Karpas-422 (cell line): ENCODE measurements around the gene ATRN. TPM values are rescaled to one million over a fixed set of nuclear protein-coding genes. Genes with fewer than 3 reads are reported as not detected.

Source experiments
- DNase-seq: peaks from one replicate; pipeline ENCODE4 v3.0.0-alpha.2; 2015
- H2AFZ ChIP-seq: fragments of 200-600 bp; sonication (generic); 2 replicates; pipeline ENCODE4 v1.6.1; 2014; ENCODE audit warnings: antibody characterized with exemption, low read length, mixed read lengths
- H3K27ac ChIP-seq: fragments of 200-600 bp; sonication (generic); 2 replicates; pipeline ENCODE4 v1.5.1; 2014; ENCODE audit warnings: mild to moderate bottlenecking, low read length, moderate library complexity
- H3K27me3 ChIP-seq: fragments of 200-600 bp; sonication (generic); 2 replicates; pipeline ENCODE4 v1.6.1; 2014; ENCODE audit warnings: low read length, mixed read lengths
- H3K36me3 ChIP-seq: fragments of 200-600 bp; sonication (generic); 2 replicates; pipeline ENCODE4 v1.6.1; 2014; ENCODE audit warnings: low read length, mixed read lengths; ENCODE audit not compliant: insufficient read depth
- H3K4me1 ChIP-seq: fragments of 200-600 bp; sonication (generic); 2 replicates; pipeline ENCODE4 v1.6.1; 2014; ENCODE audit warnings: mild to moderate bottlenecking, low read length, mixed read lengths
- H3K4me2 ChIP-seq: fragments of 200-600 bp; sonication (generic); 2 replicates; pipeline ENCODE4 v1.6.1; 2014; ENCODE audit warnings: low read length, low read depth, mild to moderate bottlenecking; ENCODE audit not compliant: poor library complexity, severe bottlenecking
- H3K4me3 ChIP-seq: fragments of 200-600 bp; sonication (generic); 2 replicates; pipeline ENCODE4 v1.5.1; 2014; ENCODE audit warnings: mild to moderate bottlenecking, antibody characterized with exemption, low read length, mixed read lengths
- H3K79me2 ChIP-seq: fragments of 200-600 bp; sonication (generic); 2 replicates; pipeline ENCODE4 v1.6.1; 2014; ENCODE audit warnings: mild to moderate bottlenecking, low read length, mixed read lengths
- H3K9ac ChIP-seq: fragments of 200-600 bp; sonication (generic); 2 replicates; pipeline ENCODE4 v1.6.0; 2014; ENCODE audit warnings: low read length
- H3K9me2 ChIP-seq: fragments of 200-600 bp; sonication (generic), shearing (Covaris generic); replicated peaks from 2 replicates; pipeline ENCODE4 v1.6.0; 2014; ENCODE audit warnings: mild to moderate bottlenecking, low read length, moderate library complexity; ENCODE audit not compliant: insufficient read depth
- H3K9me3 ChIP-seq: fragments of 300-700, 200-600 bp; sonication (generic); 2 replicates; pipeline ENCODE4 v1.6.1; 2014; ENCODE audit warnings: low read length, mixed read lengths
- H4K20me1 ChIP-seq: fragments of 200-600 bp; sonication (generic); 2 replicates; pipeline ENCODE4 v1.6.1; 2014; ENCODE audit warnings: mild to moderate bottlenecking, antibody characterized with exemption, low read length, low read depth; ENCODE audit not compliant: insufficient read depth
- total RNA-seq: library from RNA; depleted of rRNA; stranded (reverse); fragments of >200 nt; shearing (Covaris generic); gene quantifications from 2 replicates; pipeline ENCODE4 v1.2.3, GENCODE V29; 2014; ENCODE audit warnings: low replicate concordance

The ATRN gene
- total RNA-seq, 1 experiment from 2014 or later, result 8.2 TPM

- H3K27me3 ChIP-seq, result no peaks in the 10 kb centered on the region
- peaks cover 16% of the 10 kb centered on the region; the same call in 1 of the 2 replicates for H4K20me1 ChIP-seq
- H3K36me3 ChIP-seq, result no peaks in the 10 kb centered on the region
- no peaks in the 10 kb centered on the region for H3K9me2 ChIP-seq
- DNase-seq, result no peak
- no peak overlapping the region for H3K4me3 ChIP-seq
- no peaks in the 10 kb centered on the region for H3K79me2 ChIP-seq
- H3K9ac ChIP-seq, result no peak overlapping the region
- no peak overlapping the region for H3K27ac ChIP-seq
- H3K9me3 ChIP-seq, result peaks cover 4% of the 10 kb centered on the region
- H3K4me1 ChIP-seq, result no peaks in the 10 kb centered on the region
- no peak overlapping the region for H2AFZ ChIP-seq
- no peak overlapping the region for H3K4me2 ChIP-seq
Measured at GRCh38 chr20:3483784-3484183, 13.0 kb downstream of the ATRN start.

GRCh38 chr20:3485913-3486312, 15.1 kb downstream of the ATRN start:
- Histone ChIP-seq H3K27me3 (no peaks in the 10 kb centered on the region), H3K36me3 (no peaks in the 10 kb centered on the region), H3K9me2 (no peaks in the 10 kb centered on the region), H3K79me2 (no peaks in the 10 kb centered on the region), H2AFZ (no peak overlapping the region), H3K9me3 (peaks cover 4% of the 10 kb centered on the region), H3K4me2 (no peak overlapping the region), H3K4me1 (no peaks in the 10 kb centered on the region), H3K9ac (no peak overlapping the region), H3K27ac (no peak overlapping the region), H3K4me3 (no peak overlapping the region), H4K20me1 (peaks cover 13% of the 10 kb centered on the region; the same call in 1 of the 2 replicates)
- DNase-seq, result no peak

- no peaks in the 10 kb centered on the region for H3K36me3 ChIP-seq
- no peaks in the 10 kb centered on the region for H3K9me2 ChIP-seq
- peaks cover 4% of the 10 kb centered on the region for H3K9me3 ChIP-seq
- H4K20me1 ChIP-seq, result peaks cover 9% of the 10 kb centered on the region; the same call in 1 of the 2 replicates
- peaks cover 8% of the 10 kb centered on the region for H3K4me1 ChIP-seq
- no peak overlapping the region for H2AFZ ChIP-seq
- H3K4me3 ChIP-seq, result no peak overlapping the region
- DNase-seq, result no peak
- H3K9ac ChIP-seq, result no peak overlapping the region
- no peaks in the 10 kb centered on the region for H3K27me3 ChIP-seq
- no peak overlapping the region for H3K27ac ChIP-seq
- H3K4me2 ChIP-seq, result no peak overlapping the region
- H3K79me2 ChIP-seq, result no peaks in the 10 kb centered on the region
Measured at GRCh38 chr20:3486850-3487249, 16.0 kb downstream of the ATRN start.

- Histone ChIP-seq H3K79me2 (no peaks in the 10 kb centered on the region), H3K4me3 (no peak overlapping the region), H3K27me3 (no peaks in the 10 kb centered on the region), H2AFZ (no peak overlapping the region), H3K9me2 (no peaks in the 10 kb centered on the region), H3K4me2 (no peak overlapping the region), H3K9me3 (no peaks in the 10 kb centered on the region), H3K4me1 (peaks cover 10% of the 10 kb centered on the region), H3K9ac (no peak overlapping the region), H3K36me3 (no peaks in the 10 kb centered on the region), H4K20me1 (peaks cover 34% of the 10 kb centered on the region), H3K27ac (no peak overlapping the region)
- DNase-seq, result no peak
Measured at GRCh38 chr20:3492669-3493068, 21.9 kb downstream of the ATRN start.

- DNase-seq, result peak; percentile 48
- H3K27ac ChIP-seq, result no peak overlapping the region
- peaks cover 34% of the 10 kb centered on the region for H4K20me1 ChIP-seq
- H3K79me2 ChIP-seq, result no peaks in the 10 kb centered on the region
- H3K9me2 ChIP-seq, result no peaks in the 10 kb centered on the region
- no peaks in the 10 kb centered on the region for H3K36me3 ChIP-seq
- H3K27me3 ChIP-seq, result no peaks in the 10 kb centered on the region
- H3K9ac ChIP-seq, result no peak overlapping the region
- no peaks in the 10 kb centered on the region for H3K9me3 ChIP-seq
- H3K4me2 ChIP-seq, result no peak overlapping the region
- H3K4me1 ChIP-seq, result peaks cover 10% of the 10 kb centered on the region
- no peak overlapping the region for H3K4me3 ChIP-seq
- no peak overlapping the region for H2AFZ ChIP-seq
Measured at GRCh38 chr20:3494218-3494617, 23.4 kb downstream of the ATRN start.

- Histone ChIP-seq H3K27ac (no peak overlapping the region), H3K79me2 (no peaks in the 10 kb centered on the region), H3K9me3 (no peaks in the 10 kb centered on the region), H3K27me3 (no peaks in the 10 kb centered on the region), H3K36me3 (no peaks in the 10 kb centered on the region), H3K4me3 (no peak overlapping the region), H3K4me1 (no peaks in the 10 kb centered on the region), H2AFZ (no peak overlapping the region), H4K20me1 (peaks cover 11% of the 10 kb centered on the region; the same call in 1 of the 2 replicates), H3K4me2 (no peak overlapping the region), H3K9me2 (no peaks in the 10 kb centered on the region), H3K9ac (no peak overlapping the region)
- no peak for DNase-seq
Measured at GRCh38 chr20:3502878-3503277, 32.1 kb downstream of the ATRN start.

- Histone ChIP-seq H3K27ac (no peak overlapping the region), H3K9me3 (no peaks in the 10 kb centered on the region), H3K4me3 (no peak overlapping the region), H3K9ac (no peak overlapping the region), H4K20me1 (peaks cover 14% of the 10 kb centered on the region; the same call in 1 of the 2 replicates), H3K4me2 (no peak overlapping the region), H3K9me2 (no peaks in the 10 kb centered on the region), H3K36me3 (no peaks in the 10 kb centered on the region), H3K27me3 (no peaks in the 10 kb centered on the region), H2AFZ (no peak overlapping the region), H3K79me2 (no peaks in the 10 kb centered on the region), H3K4me1 (no peaks in the 10 kb centered on the region)
- no peak for DNase-seq
Measured at GRCh38 chr20:3505148-3505547, 34.3 kb downstream of the ATRN start.

GRCh38 chr20:3509064-3509463, 38.2 kb downstream of the ATRN start:
- H3K4me1 ChIP-seq, result no peaks in the 10 kb centered on the region
- H3K9me2 ChIP-seq, result no peaks in the 10 kb centered on the region
- H4K20me1 ChIP-seq, result 0 out of 2 replicates have a peak, but pooled peaks cover 11% of the 10 kb centered on the region
- H3K27me3 ChIP-seq, result no peaks in the 10 kb centered on the region
- H3K9ac ChIP-seq, result no peak overlapping the region
- no peak overlapping the region for H3K4me3 ChIP-seq
- H3K9me3 ChIP-seq, result no peaks in the 10 kb centered on the region
- H3K4me2 ChIP-seq, result no peak overlapping the region
- no peaks in the 10 kb centered on the region for H3K36me3 ChIP-seq
- H3K79me2 ChIP-seq, result no peaks in the 10 kb centered on the region
- no peak overlapping the region for H3K27ac ChIP-seq
- DNase-seq, result no peak
- no peak overlapping the region for H2AFZ ChIP-seq

- Histone ChIP-seq H4K20me1 (0 out of 2 replicates have a peak, but pooled peaks cover 7% of the 10 kb centered on the region), H3K4me2 (no peak overlapping the region)
Measured at GRCh38 chr20:3510110-3510509, 39.3 kb downstream of the ATRN start.

More at GRCh38 chr20:3510110-3510509, 39.3 kb downstream of the ATRN start:
- H3K27ac ChIP-seq, result no peak overlapping the region
- H3K27me3 ChIP-seq, result no peaks in the 10 kb centered on the region
- no peak overlapping the region for H3K9ac ChIP-seq
- no peaks in the 10 kb centered on the region for H3K79me2 ChIP-seq
- H3K4me3 ChIP-seq, result no peak overlapping the region
- no peak for DNase-seq
- no peak overlapping the region for H2AFZ ChIP-seq
- no peaks in the 10 kb centered on the region for H3K36me3 ChIP-seq
- H3K9me2 ChIP-seq, result no peaks in the 10 kb centered on the region
- no peaks in the 10 kb centered on the region for H3K4me1 ChIP-seq
- no peaks in the 10 kb centered on the region for H3K9me3 ChIP-seq
